Sciatic nerve (tissue), 2 donors: ENCODE results near the gene TNFRSF18. TPM values are rescaled to one million over a fixed set of nuclear protein-coding genes. Genes with fewer than 3 reads are reported as not detected.
"Not testable (repeated sequence)": the region's sequence is repeated elsewhere in the genome, so short reads cannot be mapped to it uniquely, and the experiment has no call there.

Experiments
- ATAC-seq: fragments of 200-7000 bp; cut with Tn5 transposase; one replicate; pipeline ENCODE4 v1.9.1; 2020; ENCODE audit warnings: mild to moderate bottlenecking, moderate library complexity
- DNase-seq: peaks from one replicate; pipeline ENCODE4 v3.0.0-alpha.2; 2020; ENCODE audit warnings: low spot score
- intact Hi-C: fragments of 100-400 bp; cut with DNase I; formaldehyde crosslinking; loops from one replicate; pipeline ENCODE4 v1.14.2; 2022
- total RNA-seq: library from RNA; stranded (reverse); fragmentation: NEBNext Ultra II Directional; extraction: Animal tissue kit (Norgen Biotek cat#: 25700); gene quantifications from one replicate; pipeline ENCODE4 v1.2.1, GENCODE V29; 2021
- donor health status: DM: no; HTN: no; CAD: no.
- donor health status: DM: no; HTN: no; CAD: no.

TNFRSF18 gene
- total RNA-seq, 1 donor from 2014 or later: 0.58 TPM

- DNase-seq (no peak), ATAC-seq (no peak)
- intact Hi-C loops: no loop called here
Measured at GRCh38 chr1:1202831-1203560, 3.4 kb downstream of the TNFRSF18 start.

- intact Hi-C loops: no loop called here
- ATAC-seq (peak; percentile 41), DNase-seq (no peak)
Measured at GRCh38 chr1:1200876-1201810, 5.2 kb downstream of the TNFRSF18 start.

- no peak for DNase-seq
- intact Hi-C loops: no loop called here
- ATAC-seq: no peak
Measured at GRCh38 chr1:1199961-1200875, 6.2 kb downstream of the TNFRSF18 start.

- no peak for ATAC-seq
- intact Hi-C loops: no loop called here
- DNase-seq: no peak
Measured at GRCh38 chr1:1199141-1199960, 7.0 kb downstream of the TNFRSF18 start.

- DNase-seq: no peak
Measured at GRCh38 chr1:1198423-1199140, 7.8 kb downstream of the TNFRSF18 start.

GRCh38 chr1:1197551-1198422 lies 8.6 kb downstream of the TNFRSF18 start:
- DNase-seq (no peak), ATAC-seq (no peak)
- intact Hi-C loops: no loop called here

More at GRCh38 chr1:1198423-1199140, 7.8 kb downstream of the TNFRSF18 start:
- intact Hi-C loops: no loop called here
- ATAC-seq: no peak

GRCh38 chr1:1197188-1197500 lies 9.2 kb downstream of the TNFRSF18 start:
- DNase-seq: no peak
- ATAC-seq: no peak
- intact Hi-C loops: no loop called here

- intact Hi-C loops: no loop called here
- DNase-seq: no peak
Measured at GRCh38 chr1:1196431-1197187, 9.8 kb downstream of the TNFRSF18 start.

GRCh38 chr1:1195726-1196125 lies 10.7 kb downstream of the TNFRSF18 start:
- DNase-seq, ATAC-seq, intact Hi-C loops: not testable (repeated sequence)

More at GRCh38 chr1:1196431-1197187, 9.8 kb downstream of the TNFRSF18 start:
- ATAC-seq: no peak

GRCh38 chr1:1194723-1195122 lies 11.7 kb downstream of the TNFRSF18 start:
- ATAC-seq (no peak), DNase-seq (no peak)
- intact Hi-C loops: no loop called here

- no peak for DNase-seq
- ATAC-seq: no peak
- intact Hi-C loops: no loop called here
Measured at GRCh38 chr1:1191734-1192133, 14.7 kb downstream of the TNFRSF18 start.

- intact Hi-C loops: no loop called here
- ATAC-seq (no peak), DNase-seq (no peak)
Measured at GRCh38 chr1:1189111-1189510, 17.3 kb downstream of the TNFRSF18 start.

GRCh38 chr1:1187938-1188337 lies 18.5 kb downstream of the TNFRSF18 start:
- intact Hi-C loops: no loop called here
- ATAC-seq: no peak
- no peak for DNase-seq

- no peak for DNase-seq
- ATAC-seq: no peak
- intact Hi-C loops: no loop called here
Measured at GRCh38 chr1:1185101-1185765, 21.2 kb downstream of the TNFRSF18 start.

GRCh38 chr1:1183833-1184775 lies 22.3 kb downstream of the TNFRSF18 start:
- no peak for ATAC-seq
- no peak for DNase-seq
- intact Hi-C loops: no loop called here
